ENCODE data around the gene DENND1A. TPM values are rescaled to one million over a fixed set of nuclear protein-coding genes. Genes with fewer than 3 reads are reported as not detected.

DENND1A gene
- total and polyA plus RNA-seq, 2 donors from 2014 or later = 16.3 to 19.6 TPM

- H3K4me1 ChIP-seq (ENCODE audit: control insufficient read depth in 2 of 3, insufficient read depth in 2 of 3, low read depth in 1 of 3, low read length in 3 of 3) = no peaks in the 10 kb centered on the region
- peaks cover 0 to 12% (median 6%) of the 10 kb centered on the region in 3 donors for H3K36me3 ChIP-seq (ENCODE audit: control insufficient read depth in 2 of 3, insufficient read depth in 3 of 3, low read length in 3 of 3)
- TF ChIP-seq CTCF (IDR thresholded peaks at IDR 0.05; ENCODE audit: borderline replicate concordance, extremely low read depth, insufficient read depth) = no peak
- no peak for FAIRE-seq
- H3K27ac ChIP-seq (ENCODE audit: low read depth in 2 of 2, low read length in 2 of 2) = no peak overlapping the region
- no peaks in the 10 kb centered on the region for H3K9me3 ChIP-seq (ENCODE audit: control insufficient read depth in 2 of 3, insufficient read depth in 1 of 3, low read length in 3 of 3)
- DNase-seq = peak in 1 of 5 donors; percentile 24
- H3K4me3 ChIP-seq (ENCODE audit: low read length in 3 of 3) = no peak overlapping the region
- no peaks in the 10 kb centered on the region for H3K27me3 ChIP-seq (ENCODE audit: control insufficient read depth, insufficient read depth, low read length)
- intact Hi-C loops (cut with DNase I) = no loop called here
- H3K9ac ChIP-seq (ENCODE audit: low read length in 3 of 3) = no peak overlapping the region
Measured at GRCh38 chr9:123631862-123632261, 298.1 kb downstream of the DENND1A start.

- no peak for FAIRE-seq
- no peak overlapping the region for H3K9ac ChIP-seq (ENCODE audit: low read length in 3 of 3)
Measured at GRCh38 chr9:123630233-123630632, 299.7 kb downstream of the DENND1A start.

GRCh38 chr9:123629531-123629930 lies 300.4 kb downstream of the DENND1A start:
- FAIRE-seq = no peak
- no peak overlapping the region for H3K9ac ChIP-seq (ENCODE audit: low read length in 3 of 3)
- no peak overlapping the region for H3K4me3 ChIP-seq (ENCODE audit: low read length in 3 of 3)
- H3K9me3 ChIP-seq (ENCODE audit: control insufficient read depth in 2 of 3, insufficient read depth in 1 of 3, low read length in 3 of 3) = no peaks in the 10 kb centered on the region
- intact Hi-C loops (cut with DNase I) = no loop called here
- no peak for TF ChIP-seq CTCF (IDR thresholded peaks at IDR 0.05; ENCODE audit: borderline replicate concordance, extremely low read depth, insufficient read depth)
- H3K36me3 ChIP-seq (ENCODE audit: control insufficient read depth in 2 of 3, insufficient read depth in 3 of 3, low read length in 3 of 3) = peaks cover 0 to 15% (median 6%) of the 10 kb centered on the region in 3 donors
- no peaks in the 10 kb centered on the region for H3K27me3 ChIP-seq (ENCODE audit: control insufficient read depth, insufficient read depth, low read length)
- DNase-seq = no peak
- H3K27ac ChIP-seq (ENCODE audit: low read depth in 2 of 2, low read length in 2 of 2) = no peak overlapping the region
- H3K4me1 ChIP-seq (ENCODE audit: control insufficient read depth in 2 of 3, insufficient read depth in 2 of 3, low read depth in 1 of 3, low read length in 3 of 3) = no peaks in the 10 kb centered on the region

More at GRCh38 chr9:123630233-123630632, 299.7 kb downstream of the DENND1A start:
- TF ChIP-seq CTCF (IDR thresholded peaks at IDR 0.05; ENCODE audit: borderline replicate concordance, extremely low read depth, insufficient read depth) = no peak
- Histone ChIP-seq H3K27me3 (ENCODE audit: control insufficient read depth, insufficient read depth, low read length) (no peaks in the 10 kb centered on the region), H3K4me3 (ENCODE audit: low read length in 3 of 3) (no peak overlapping the region), H3K36me3 (ENCODE audit: control insufficient read depth in 2 of 3, insufficient read depth in 3 of 3, low read length in 3 of 3) (peaks cover 0 to 15% (median 6%) of the 10 kb centered on the region in 3 donors), H3K9me3 (ENCODE audit: control insufficient read depth in 2 of 3, insufficient read depth in 1 of 3, low read length in 3 of 3) (no peaks in the 10 kb centered on the region), H3K27ac (ENCODE audit: low read depth in 2 of 2, low read length in 2 of 2) (no peak overlapping the region), H3K4me1 (ENCODE audit: control insufficient read depth in 2 of 3, insufficient read depth in 2 of 3, low read depth in 1 of 3, low read length in 3 of 3) (no peaks in the 10 kb centered on the region)
- intact Hi-C loops (cut with DNase I) = no loop called here
- DNase-seq = no peak

- Histone ChIP-seq H3K27me3 (ENCODE audit: control insufficient read depth, insufficient read depth, low read length) (no peaks in the 10 kb centered on the region), H3K36me3 (ENCODE audit: control insufficient read depth in 2 of 3, insufficient read depth in 3 of 3, low read length in 3 of 3) (peaks cover 0 to 5% (median under 1%) of the 10 kb centered on the region in 3 donors), H3K27ac (ENCODE audit: low read depth in 2 of 2, low read length in 2 of 2) (peak overlapping the region in 1 of 2 donors; percentile 34), H3K9me3 (ENCODE audit: control insufficient read depth in 2 of 3, insufficient read depth in 1 of 3, low read length in 3 of 3) (no peaks in the 10 kb centered on the region), H3K4me1 (ENCODE audit: control insufficient read depth in 2 of 3, insufficient read depth in 2 of 3, low read depth in 1 of 3, low read length in 3 of 3) (no peaks in the 10 kb centered on the region), H3K4me3 (ENCODE audit: low read length in 3 of 3) (no peak overlapping the region), H3K9ac (ENCODE audit: low read length in 3 of 3) (no peak overlapping the region)
- no peak for FAIRE-seq
- no peak for TF ChIP-seq CTCF (IDR thresholded peaks at IDR 0.05; ENCODE audit: borderline replicate concordance, extremely low read depth, insufficient read depth)
- intact Hi-C loops (cut with DNase I) = no loop called here
- DNase-seq = no peak
Measured at GRCh38 chr9:123622711-123623241, 307.1 kb downstream of the DENND1A start.

Measured in kidney (tissue), 14 donors.